Measurements from ENCODE around the gene TPSD1. TPM values are rescaled to one million over a fixed set of nuclear protein-coding genes. Genes with fewer than 3 reads are reported as not detected.
A peak's percentile ranks its signal among the peaks of the same experiment; 100 is the strongest.

The TPSD1 gene
- polyA plus RNA-seq, 1 experiment, result not detected

DNA sequence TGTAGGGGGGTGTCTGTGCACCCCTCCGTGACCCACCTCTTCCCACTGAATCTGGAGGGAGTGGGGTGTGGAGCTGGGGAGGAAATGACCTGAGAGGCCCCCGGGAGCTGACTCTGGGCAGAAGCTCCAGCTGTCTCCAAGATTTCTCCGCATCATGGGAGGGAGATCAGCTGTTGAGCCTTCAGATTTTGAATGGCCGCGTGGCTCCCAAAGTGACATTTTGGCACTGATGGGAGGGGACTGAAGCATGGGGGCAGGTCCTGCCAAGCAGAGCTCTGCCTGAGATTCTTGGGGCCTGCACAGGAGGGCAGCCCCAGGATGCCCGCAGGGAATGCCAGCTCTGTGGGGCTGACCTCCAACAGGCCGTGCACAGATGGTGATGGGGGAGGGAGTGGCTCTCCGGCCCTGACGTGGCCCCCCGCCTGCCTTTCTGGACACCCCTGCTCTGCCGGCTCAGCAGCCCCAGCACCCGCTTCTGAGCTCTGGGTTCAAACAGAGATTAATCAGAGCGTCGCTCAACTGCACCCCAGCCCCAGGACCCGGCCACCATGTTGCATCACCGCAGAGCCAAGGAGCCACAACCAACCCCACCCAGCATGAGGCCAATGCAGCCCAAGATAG lies 28.2 kb downstream of the TPSD1 start:
- CTCF ChIA-PET, result no interaction called here
- POLR2A ChIA-PET, result no interaction called here
- no peak overlapping the region for H3K4me3 ChIP-seq (ENCODE audit: low read depth, low read length)
- DNase-seq (ENCODE audit: low read depth), result no peak
- no peaks in the 10 kb centered on the region for H3K36me3 ChIP-seq (ENCODE audit: control insufficient read depth, insufficient read depth, low read length)
- peaks cover 15% of the 10 kb centered on the region for H3K27me3 ChIP-seq (ENCODE audit: control insufficient read depth, insufficient read depth, low read length)
- TF ChIP-seq, protein P1, sequence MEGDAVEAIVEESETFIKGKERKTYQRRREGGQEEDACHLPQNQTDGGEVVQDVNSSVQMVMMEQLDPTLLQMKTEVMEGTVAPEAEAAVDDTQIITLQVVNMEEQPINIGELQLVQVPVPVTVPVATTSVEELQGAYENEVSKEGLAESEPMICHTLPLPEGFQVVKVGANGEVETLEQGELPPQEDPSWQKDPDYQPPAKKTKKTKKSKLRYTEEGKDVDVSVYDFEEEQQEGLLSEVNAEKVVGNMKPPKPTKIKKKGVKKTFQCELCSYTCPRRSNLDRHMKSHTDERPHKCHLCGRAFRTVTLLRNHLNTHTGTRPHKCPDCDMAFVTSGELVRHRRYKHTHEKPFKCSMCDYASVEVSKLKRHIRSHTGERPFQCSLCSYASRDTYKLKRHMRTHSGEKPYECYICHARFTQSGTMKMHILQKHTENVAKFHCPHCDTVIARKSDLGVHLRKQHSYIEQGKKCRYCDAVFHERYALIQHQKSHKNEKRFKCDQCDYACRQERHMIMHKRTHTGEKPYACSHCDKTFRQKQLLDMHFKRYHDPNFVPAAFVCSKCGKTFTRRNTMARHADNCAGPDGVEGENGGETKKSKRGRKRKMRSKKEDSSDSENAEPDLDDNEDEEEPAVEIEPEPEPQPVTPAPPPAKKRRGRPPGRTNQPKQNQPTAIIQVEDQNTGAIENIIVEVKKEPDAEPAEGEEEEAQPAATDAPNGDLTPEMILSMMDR (IDR thresholded peaks at IDR 0.05; ENCODE audit: insufficient read depth, low read depth, low read length), result no peak

DNA sequence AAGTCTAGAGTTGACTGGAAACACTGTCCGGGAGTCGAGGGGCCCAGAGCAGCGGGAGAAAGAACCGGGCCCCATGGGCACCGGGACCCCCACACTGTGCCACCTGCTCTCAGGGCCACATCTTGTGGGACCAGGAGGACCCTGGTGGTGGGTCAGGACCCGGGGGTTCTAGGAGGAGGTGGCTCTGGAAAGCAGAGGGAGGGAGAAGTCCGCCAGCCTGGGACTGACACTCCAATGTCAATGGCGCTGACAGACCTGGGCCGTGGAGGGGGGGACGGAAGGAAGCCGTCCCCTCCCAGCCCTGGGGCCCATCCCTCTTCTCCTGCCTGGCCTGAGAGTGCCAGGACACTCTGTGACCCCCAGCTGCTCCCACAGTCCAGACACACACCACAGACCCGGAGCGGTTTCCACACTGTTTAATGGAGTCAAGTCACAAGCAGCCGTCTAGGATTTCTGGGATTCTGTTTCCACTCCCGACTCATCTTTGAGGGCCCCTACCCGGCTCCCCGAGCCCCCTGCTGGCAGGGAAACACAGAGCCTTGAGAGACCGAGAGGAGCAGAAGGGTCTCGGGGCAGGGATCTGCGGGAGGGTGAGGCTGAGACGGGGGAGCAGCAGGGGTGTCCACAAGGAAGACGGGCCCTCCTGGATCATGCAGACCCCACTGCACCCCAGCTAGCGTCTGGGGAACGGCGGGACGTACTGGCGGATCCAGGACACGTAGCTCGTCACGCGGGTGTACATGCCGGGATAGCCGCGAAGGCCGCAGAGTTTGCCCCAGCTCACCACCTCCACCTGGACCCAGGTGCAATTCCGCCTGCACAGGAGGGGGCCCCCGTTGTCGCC lies 30.0 kb downstream of the TPSD1 start:
- TF ChIP-seq, protein P1 (IDR thresholded peaks at IDR 0.05; ENCODE audit: insufficient read depth, low read depth, low read length), result 0 out of 2 replicates have a peak, but pooled peaks have one; percentile 7
- POLR2A ChIA-PET, result no interaction called here
- DNase-seq (ENCODE audit: low read depth), result no peak
- Histone ChIP-seq H3K4me3 (ENCODE audit: low read depth, low read length) (no peak overlapping the region), H3K36me3 (ENCODE audit: control insufficient read depth, insufficient read depth, low read length) (no peaks in the 10 kb centered on the region), H3K27me3 (ENCODE audit: control insufficient read depth, insufficient read depth, low read length) (peaks cover 27% of the 10 kb centered on the region)
- CTCF ChIA-PET, result no interaction called here

DNA sequence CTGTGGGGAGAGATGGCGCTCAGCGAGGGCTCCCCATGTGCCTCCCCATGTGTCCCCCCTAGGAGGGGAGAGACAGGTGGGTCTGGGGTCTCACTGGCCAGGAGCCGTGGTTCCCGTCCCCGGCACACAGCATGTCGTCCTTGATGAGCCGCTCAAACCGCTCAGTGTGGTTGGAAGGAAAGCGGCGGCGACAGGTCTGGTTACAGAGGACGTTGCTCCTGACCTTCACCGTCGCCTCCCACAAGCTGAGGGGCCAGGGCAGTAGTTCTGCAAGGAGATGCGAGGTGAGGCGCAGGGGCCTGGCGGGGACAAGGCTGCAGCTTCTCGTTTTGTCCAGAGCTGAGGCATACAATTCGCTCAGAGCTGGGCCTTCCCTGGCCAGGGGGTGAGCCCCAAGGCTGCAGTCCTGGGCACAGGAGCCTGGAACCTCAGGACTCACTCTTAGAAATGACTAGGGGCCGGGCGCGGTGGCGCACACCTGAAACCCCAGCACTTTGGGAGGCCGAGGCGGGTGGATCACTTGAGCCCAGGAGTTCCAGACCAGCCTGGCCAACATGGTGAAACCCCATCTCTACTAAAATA lies 30.7 kb downstream of the TPSD1 start:
- TF ChIP-seq, protein P1 (IDR thresholded peaks at IDR 0.05; ENCODE audit: insufficient read depth, low read depth, low read length), result no peak
- Histone ChIP-seq H3K4me3 (ENCODE audit: low read depth, low read length) (no peak overlapping the region), H3K27me3 (ENCODE audit: control insufficient read depth, insufficient read depth, low read length) (peaks cover 32% of the 10 kb centered on the region), H3K36me3 (ENCODE audit: control insufficient read depth, insufficient read depth, low read length) (no peaks in the 10 kb centered on the region)
- DNase-seq (ENCODE audit: low read depth), result no peak
- POLR2A ChIA-PET, result no interaction called here
- CTCF ChIA-PET, result no interaction called here

DNA sequence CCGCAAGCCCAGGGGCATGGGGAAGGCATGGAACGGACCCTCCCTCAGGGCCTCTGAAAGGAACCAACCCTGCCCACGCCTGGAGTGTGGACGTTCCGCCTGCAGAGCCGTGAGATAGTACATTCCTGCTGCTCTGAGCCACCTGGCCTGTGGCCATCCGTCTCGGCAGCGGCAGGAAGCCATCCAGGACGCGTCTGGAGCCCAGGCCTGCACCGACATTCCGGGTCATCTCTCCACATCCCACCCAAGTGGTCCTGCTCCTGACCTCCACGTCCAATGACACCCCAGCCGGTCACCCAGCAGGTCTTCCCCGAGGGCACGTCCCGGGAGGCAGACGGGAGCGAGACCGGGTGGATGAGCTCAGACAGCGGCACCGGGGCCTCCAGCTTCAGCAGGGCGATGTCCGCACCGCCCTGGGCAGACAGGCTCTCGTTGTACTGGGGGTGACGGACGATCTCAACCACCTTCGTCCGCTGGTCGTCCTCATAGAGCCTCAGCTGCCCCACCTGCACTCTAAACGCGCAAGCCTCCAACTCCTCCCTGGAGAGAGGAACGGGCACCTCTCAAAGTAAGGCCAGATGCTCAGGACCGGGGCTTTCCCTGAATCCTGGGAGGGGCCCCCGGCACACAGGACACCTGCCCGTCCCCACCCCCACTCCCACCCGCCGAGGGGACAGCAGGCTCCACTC lies 32.3 kb downstream of the TPSD1 start:
- H3K36me3 ChIP-seq (ENCODE audit: control insufficient read depth, insufficient read depth, low read length), result no peaks in the 10 kb centered on the region
- TF ChIP-seq, protein P1 (IDR thresholded peaks at IDR 0.05; ENCODE audit: insufficient read depth, low read depth, low read length), result no peak
- POLR2A ChIA-PET, result interaction anchor here (0.6 kb wide), 1 partner anchor 19 kb away, joined by 4 read pairs; no protein-coding TSS in a partner anchor
- DNase-seq (ENCODE audit: low read depth), result no peak
- peaks cover 32% of the 10 kb centered on the region for H3K27me3 ChIP-seq (ENCODE audit: control insufficient read depth, insufficient read depth, low read length)
- CTCF ChIA-PET, result interaction anchor here (1.0 kb wide), 1 partner anchor 13 kb away, joined by 4 read pairs; no protein-coding TSS in a partner anchor
- no peak overlapping the region for H3K4me3 ChIP-seq (ENCODE audit: low read depth, low read length)
